NCI-H2107 treated with DMSO at 0.1 percent for 48 hours (cell line): Measurements from ENCODE around the gene PCP2.
"Not testable (repeated sequence)": the region's sequence is repeated elsewhere in the genome, so short reads cannot be mapped to it uniquely, and the experiment has no call there.

ENCODE experiments used
- DNase-seq: peaks from one replicate; lab custom pipeline; 2025; ENCODE audit not compliant: unreplicated experiment; lab: John Stamatoyannopoulos, UW

PCP2 gene

DNA sequence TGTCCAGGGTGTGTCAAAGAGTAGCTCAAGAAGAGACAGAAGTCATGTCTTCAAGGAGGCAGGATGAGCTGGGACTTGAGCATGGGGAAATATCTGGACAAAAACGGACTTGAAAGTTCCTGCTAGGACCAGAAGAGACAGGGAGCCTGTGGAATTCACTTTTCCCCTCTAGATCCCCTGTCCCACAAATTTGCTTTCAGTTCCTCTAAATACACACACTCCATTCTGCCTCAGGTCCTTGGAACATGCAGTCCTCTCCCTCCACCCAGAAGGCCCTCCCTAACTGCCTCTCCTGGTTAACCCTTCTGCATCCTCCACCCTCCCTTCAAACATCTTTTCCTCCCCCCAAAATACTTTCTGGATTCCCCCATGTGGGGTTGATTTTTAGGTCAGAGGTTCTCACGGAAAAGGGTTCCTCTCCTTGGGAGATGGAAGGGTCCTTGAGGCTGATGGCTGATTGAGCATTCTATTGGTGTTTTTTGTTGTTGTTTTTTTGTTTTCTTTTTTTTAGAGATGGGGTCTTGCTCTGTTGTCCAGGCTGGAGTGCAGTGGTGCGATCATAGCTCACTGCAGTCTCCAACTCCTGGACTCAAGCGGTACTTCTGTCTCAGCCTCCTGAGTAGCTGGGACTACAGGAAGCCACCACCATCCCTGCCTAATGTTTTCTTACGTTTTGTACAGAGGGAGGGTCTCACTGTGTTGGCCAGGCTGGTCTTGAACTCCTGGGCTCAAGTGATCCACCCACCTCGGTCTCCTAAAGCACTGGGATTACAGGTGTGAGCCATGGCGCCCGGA lies 28.4 kb upstream of the PCP2 start:
- DNase-seq: no peak

- no peak for DNase-seq
Measured at GRCh38 chr19:7658219-7658686, 24.7 kb upstream of the PCP2 start.

DNA sequence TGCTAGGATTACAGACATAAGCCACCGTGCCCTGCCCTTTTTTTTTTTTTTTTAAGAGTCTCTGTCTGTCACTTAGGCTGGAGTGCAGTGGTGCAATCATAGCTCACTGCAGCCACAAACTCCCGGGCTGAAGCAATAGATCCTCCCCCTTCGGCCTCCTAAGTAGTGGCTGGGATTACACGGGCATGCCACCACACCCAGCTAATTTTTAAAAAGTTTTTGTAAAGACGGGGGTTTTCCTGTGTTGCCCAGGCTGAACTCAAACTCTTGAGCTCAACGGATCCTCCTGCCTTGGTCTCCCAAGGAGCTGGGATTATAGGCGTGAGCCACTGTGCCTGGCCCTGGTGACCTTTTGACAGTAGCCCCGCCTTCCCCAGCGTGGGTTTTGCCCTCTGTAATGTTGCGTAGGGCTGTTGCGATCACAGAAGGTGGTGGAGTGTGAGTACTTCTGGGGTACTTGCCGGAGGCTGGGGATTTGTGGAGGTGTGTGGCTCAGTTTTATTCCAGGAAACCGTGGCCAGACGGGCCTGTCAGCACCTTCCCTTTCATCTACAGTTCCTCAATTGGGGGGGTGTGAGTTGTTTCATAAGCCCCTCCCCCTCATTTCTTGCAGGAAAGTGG lies 23.7 kb upstream of the PCP2 start:
- DNase-seq: no peak

GRCh38 chr19:7655581-7655980 lies 22.1 kb upstream of the PCP2 start:
- no peak for DNase-seq

DNA sequence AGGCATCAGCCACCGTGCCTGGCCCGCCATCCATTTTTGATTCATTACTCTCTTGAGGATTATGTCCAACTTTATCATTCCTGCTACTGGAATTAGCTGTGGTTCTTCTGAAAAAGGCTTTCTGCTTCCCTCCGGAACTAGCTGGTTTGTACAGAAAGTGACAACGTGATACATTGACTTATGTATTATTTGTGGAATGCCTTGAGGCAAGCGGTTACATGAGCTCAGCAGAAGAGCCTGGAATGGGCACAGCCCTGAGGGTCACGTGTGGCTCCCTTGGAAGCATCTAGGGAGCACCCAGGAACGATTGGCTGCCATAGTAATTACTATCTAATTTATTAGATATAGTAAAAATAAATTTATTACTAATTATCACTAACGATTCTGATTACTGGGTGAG lies 20.9 kb upstream of the PCP2 start:
- DNase-seq: no peak

GRCh38 chr19:7652061-7652641 lies 18.6 kb upstream of the PCP2 start:
- peak; percentile 41 for DNase-seq

DNA sequence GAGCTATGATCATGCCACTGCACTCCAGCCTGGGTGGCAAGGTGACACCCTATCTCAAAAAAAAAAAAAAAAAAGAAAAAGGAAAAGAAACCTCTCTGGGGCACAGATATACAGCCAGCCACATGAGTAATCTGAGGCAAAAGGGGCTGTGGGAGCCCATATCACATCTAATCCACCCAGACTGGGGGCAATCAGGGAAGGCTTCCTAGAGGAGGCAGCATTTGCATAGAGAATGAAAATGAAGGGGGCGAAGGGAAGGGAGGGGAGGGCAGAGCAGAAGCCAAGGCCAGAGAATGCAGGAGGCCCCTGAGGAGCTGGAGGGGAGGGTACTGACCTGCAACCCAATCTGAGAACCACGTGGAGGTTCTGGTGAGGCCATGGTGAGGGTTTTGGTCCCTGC lies 16.6 kb upstream of the PCP2 start:
- no peak for DNase-seq

GRCh38 chr19:7648265-7649014 lies 14.9 kb upstream of the PCP2 start:
- DNase-seq: no peak

DNA sequence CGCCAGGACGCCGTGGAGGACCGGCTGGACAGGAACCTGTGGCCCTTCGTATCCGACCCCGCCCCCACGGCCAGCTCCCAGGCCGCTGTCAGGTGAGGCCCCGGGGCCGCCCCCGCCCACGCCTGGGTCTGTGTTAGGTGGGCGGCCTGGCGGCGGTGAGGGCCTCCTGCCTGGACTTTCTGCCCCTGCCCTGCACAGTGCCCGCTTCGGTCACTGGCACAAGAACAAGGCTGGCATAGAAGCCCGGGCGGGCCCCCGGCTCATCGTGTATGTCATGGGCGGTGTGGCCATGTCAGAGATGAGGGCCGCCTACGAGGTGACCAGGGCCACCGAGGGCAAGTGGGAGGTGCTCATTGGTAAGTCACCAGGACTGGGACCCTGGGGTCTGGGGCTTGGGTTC lies 13.6 kb upstream of the PCP2 start:
- no peak for DNase-seq

DNA sequence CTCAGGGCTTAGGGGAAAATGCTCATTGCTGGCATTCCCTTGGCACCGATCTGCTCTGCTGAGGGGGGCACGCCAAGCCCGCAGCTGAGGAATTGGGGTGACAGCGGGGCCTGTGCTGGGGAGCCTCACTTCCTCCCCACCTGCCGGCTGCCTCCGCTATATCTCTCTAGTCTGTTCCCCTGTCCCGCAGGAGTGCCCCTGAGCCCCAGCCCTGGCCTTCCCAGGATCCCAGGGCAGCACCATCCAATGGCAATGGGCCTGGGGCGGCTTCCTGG lies 12.8 kb upstream of the PCP2 start:
- no peak for DNase-seq

GRCh38 chr19:7645656-7646425 lies 12.3 kb upstream of the PCP2 start:
- no peak for DNase-seq

DNA sequence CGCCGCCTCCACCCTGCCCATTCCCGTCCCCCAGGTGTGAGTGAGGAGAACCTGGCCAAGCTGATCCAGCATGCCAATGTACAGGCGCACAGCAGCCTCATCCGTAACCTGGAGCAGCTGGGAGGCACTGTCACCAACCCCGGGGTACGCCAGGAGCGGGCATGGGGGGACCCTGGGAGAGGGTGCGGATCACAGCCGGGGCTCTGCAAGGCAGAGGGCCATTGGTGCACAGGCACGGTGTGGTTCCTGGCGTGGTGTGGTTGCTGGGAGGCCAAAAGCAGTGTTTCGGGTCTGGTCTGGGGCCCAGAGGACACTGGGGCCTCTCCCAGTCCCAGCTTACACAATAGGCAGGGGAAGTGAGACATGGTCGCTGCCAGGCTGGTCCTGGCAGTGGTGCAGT lies 11.6 kb upstream of the PCP2 start:
- no peak for DNase-seq

GRCh38 chr19:7644550-7644877 lies 11.0 kb upstream of the PCP2 start:
- no peak for DNase-seq

GRCh38 chr19:7643629-7644549 lies 10.4 kb upstream of the PCP2 start:
- DNase-seq: not testable (repeated sequence)

GRCh38 chr19:7643031-7643415 lies 9.5 kb upstream of the PCP2 start:
- no peak for DNase-seq

DNA sequence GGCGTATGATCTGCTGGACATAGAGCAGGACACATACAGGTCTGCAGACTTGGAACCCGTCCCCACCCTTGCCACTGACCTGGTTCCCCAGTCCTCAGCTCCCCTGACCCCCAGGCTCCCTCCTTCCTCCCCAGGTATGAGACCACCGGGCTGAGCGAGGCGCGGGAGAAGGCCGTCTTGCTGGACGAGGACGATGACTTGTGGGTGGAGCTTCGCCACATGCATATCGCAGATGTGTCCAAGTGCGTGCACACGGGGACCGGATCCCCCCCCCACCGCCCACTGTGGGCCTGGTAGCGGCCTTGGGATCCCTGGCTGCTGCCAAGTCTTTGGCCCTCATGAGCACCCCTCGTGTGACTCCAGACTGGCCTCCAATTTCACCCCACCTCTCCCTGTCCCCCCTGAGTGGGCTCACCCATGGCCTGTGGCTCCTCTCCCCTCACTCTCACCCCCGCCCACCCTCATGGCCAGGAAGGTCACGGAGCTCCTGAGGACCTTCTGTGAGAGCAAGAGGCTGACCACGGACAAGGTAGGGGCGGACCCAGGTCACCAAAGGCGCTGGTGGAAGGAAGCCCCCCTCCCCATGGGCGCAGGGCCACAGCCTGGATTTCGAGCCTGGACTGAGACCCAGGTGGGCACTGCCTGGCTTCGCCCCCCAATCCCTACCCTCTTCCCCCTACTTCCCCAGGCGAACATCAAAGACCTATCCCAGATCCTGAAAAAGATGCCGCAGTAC lies 8.9 kb upstream of the PCP2 start:
- DNase-seq: no peak

DNA sequence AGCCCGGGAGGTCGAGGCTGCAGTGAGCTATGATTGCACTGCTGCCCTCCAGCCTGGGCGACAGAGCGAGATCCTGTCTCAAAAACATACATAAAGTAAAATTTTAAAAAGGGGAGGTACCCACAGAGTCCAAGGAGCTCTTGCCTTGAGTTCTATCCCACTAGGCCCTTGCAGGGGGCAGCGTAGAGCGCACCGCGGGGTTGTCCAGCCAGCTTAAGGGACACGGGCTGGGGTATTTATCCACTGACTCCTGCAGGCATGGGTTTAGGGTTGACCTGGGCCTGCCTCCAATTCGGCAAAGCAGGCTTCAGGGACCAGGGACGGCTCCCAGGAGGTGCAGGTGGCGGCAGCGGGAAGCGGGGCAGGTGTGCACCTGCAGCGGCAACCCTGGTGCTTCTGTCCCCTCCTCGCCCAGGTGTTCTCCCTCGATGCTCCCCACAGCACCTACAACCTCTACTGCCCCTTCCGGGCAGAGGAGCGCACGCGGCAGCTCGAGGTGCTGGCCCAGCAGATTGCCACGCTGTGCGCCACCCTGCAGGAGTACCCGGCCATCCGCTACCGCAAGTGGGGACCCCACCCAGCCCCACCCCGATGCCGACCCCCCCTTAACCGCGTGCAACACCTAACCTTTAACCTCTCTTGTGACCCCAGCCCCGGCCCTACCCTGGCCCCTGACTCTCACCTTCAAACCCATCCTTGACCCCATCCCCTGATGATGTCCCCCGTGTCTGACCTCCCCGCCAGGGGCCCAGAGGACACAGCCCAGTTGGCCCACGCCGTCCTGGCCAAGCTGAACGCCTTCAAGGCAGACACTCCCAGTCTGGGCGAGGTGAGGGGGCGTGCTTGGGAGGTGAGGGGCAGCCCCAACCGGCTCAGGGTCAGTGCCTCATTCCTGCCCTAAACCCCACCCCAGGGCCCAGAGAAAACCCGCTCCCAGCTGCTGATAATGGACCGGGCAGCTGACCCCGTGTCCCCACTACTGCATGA lies 8.1 kb upstream of the PCP2 start:
- peak; percentile 3 for DNase-seq

- DNase-seq: no peak
Measured at GRCh38 chr19:7640803-7641202, 7.3 kb upstream of the PCP2 start.
